AG10803 (cell line): Measurements from ENCODE around the gene ACVR2A.
A peak's percentile ranks its signal among the peaks of the same experiment; 100 is the strongest.

Source experiments
- DNase-seq: peaks from one replicate; pipeline ENCODE4 v3.0.0; 2010; ENCODE audit warnings: low read depth
- H3K4me3 ChIP-seq: 2 replicates; pipeline ENCODE4 v1.5.1; 2011; ENCODE audit warnings: mild to moderate bottlenecking, low read length, control low read depth
- TF ChIP-seq, protein P1 (sequence below): conservative IDR thresholded peaks from 2 replicates; pipeline ENCODE4 v1.5.1; 2011; ENCODE audit warnings: mild to moderate bottlenecking, low read length, control low read depth, inconsistent platforms

Gene ACVR2A

DNA sequence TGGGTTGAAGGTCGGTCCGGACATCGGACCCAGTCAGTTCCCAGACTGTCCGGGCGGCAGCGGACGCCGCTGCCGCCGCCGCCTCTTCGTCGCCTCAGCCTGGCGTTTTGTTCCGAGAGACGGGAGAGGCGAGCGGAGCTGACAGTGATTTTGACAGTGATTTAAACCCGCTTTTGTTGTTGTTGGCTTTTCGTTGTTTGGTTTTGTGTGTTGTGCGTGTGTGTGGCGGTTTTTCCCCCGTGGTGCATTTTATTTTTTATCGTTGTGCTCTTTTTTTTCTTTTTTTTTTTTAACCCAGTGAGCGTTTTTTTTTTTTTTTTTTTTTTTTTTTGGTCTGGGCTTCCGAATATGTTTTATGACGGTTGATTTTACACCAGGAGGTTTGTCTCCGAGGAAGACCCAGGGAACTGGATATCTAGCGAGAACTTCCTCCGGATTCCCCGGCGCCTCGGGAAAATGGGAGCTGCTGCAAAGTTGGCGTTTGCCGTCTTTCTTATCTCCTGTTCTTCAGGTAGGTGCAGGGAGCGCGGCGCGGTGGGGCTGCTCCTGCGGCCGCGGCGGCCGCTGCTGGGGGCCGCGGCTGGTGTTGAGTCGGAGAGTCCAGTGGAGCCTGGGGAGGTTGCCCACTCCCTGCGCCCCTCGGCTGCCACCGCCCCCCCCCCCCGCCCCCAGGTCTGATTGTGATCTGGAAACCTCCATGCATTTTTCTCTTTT is at the start of gene ACVR2A:
Gene ACVR2A, plus strand, starts transcription at position 333 of the 714 bp plus-strand sequence. Its CDS starts 124 bp downstream, at position 457.
- TF ChIP-seq, protein P1, sequence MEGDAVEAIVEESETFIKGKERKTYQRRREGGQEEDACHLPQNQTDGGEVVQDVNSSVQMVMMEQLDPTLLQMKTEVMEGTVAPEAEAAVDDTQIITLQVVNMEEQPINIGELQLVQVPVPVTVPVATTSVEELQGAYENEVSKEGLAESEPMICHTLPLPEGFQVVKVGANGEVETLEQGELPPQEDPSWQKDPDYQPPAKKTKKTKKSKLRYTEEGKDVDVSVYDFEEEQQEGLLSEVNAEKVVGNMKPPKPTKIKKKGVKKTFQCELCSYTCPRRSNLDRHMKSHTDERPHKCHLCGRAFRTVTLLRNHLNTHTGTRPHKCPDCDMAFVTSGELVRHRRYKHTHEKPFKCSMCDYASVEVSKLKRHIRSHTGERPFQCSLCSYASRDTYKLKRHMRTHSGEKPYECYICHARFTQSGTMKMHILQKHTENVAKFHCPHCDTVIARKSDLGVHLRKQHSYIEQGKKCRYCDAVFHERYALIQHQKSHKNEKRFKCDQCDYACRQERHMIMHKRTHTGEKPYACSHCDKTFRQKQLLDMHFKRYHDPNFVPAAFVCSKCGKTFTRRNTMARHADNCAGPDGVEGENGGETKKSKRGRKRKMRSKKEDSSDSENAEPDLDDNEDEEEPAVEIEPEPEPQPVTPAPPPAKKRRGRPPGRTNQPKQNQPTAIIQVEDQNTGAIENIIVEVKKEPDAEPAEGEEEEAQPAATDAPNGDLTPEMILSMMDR, result no peak
- H3K4me3 ChIP-seq, result peak within 1 kb of the TSS; percentile 85
- peak; percentile 10 for DNase-seq

DNA sequence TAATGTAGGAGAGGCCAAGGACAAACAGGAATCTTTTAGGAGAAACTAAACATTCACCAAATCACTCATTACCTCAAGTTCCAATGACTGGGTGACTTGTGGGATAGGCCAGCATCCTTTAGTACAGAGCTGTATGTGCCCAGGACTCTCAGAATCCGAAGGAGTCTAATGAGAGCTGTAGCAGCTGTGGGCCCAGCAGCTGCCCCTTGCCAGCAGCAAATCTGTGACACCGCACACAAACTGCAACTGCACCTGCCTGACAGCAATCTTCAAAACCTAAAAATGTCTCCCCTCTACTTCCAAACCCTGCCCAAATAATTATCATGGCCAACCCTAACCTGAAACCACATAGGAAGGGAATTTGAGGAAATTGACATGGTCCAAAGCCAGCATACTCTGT is 44.5 kb upstream of the ACVR2A start:
- no peak overlapping the region for H3K4me3 ChIP-seq
- no peak for DNase-seq
- TF ChIP-seq, protein P1, result no peak

DNA sequence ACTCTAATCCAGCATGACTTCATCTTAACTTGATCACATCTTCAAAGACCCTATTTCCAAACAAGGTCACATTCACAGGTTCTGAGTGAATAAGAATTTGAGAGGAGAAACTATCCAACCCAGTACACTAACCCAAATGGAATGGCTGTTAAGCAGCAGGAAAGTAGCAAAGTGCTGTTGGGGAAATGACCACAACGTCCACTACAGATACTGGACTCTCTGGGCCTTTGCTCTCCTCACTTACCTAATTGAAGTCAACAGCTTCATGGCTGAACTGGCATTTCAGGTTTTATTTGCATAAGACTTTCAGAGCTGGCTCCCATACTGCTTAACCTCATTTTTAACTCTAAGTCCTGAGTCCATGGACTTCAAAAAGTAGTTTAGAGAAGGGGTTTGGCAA is 38.0 kb upstream of the ACVR2A start:
- no peak overlapping the region for H3K4me3 ChIP-seq
- TF ChIP-seq, protein P1, result no peak
- DNase-seq, result no peak

DNA sequence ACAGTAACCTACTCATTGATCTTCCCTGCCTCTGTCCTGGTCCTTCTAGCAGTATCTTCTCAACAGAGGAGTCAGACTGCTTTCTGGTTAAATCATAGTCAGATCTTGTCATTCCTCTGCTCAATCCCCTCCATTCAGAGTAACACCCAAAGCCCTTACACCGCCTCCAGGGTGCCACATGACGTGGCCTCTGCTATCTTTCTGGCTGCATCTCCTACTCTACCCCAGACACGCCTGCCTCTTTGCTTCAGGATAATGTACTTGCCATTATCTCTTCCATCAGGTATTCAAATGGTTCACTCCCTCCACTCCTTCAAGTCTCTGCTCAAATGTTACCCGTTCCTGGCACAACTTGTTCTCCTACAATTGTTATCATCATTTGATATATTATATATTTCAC is 36.3 kb upstream of the ACVR2A start:
- no peak overlapping the region for H3K4me3 ChIP-seq
- TF ChIP-seq, protein P1, result no peak
- DNase-seq, result no peak

DNA sequence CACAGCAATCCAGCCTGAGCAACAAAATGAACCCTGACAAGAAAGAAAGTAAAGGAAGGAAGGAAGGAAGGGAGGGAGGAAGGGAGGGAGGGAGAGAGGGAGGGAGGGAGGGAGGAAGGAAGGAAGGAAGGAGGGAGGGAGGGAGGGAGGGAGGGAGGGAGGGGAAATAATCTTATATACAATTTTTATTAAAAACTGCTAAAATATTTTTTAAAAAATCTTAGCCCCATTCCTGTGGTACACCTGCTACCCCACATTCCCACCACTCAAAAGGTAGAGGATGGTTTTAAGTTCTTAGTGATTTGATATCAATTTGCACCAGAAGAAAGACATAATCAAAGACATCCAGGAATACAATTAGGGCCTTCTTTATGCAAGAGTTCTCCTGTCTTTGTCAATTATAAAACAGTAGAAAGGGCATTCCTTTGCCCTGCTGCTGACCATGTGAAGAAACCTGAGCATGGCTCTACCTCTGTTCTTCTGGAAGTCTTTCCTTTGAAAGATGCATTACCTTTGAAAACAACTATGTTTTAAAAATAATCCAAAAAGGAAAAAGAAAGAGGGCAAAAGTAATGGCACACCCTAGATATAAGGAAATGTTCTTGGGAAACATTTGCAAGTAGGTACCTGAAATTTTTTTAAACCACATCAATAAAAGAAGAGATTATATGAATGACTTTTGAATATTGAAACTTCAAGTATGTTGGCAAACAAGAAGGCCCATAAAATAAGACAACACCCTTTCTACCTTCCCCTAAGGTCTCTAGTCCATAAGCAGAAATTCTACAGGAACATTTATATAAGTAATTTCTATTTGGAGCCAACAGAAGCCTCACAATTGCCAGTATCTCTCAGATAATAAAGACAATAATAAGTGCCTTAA is 33.7 kb upstream of the ACVR2A start:
- no peak overlapping the region for H3K4me3 ChIP-seq
- TF ChIP-seq, protein P1, result no peak
- no peak for DNase-seq

DNA sequence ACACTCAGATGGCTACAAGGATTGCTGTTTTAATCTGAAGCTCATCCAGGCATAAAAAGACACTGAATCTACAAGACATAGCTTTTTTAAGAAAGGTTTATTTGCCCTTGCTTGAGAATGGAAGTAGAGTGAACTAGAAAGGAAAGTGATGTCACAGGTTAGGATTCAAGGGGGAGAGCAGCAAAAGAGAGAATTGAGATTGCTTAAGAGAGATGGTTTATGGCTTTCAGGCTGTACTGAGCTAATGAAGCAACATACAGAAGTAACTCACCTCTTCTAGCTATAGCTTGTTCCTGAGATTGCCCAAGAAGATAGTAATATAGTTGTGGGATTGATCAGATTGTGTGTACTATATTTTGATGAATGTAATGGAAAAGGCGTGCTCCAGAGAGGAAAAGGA is 26.1 kb upstream of the ACVR2A start:
- TF ChIP-seq, protein P1, result no peak

More for the DNA sequence above, 26.1 kb upstream of the ACVR2A start:
- no peak overlapping the region for H3K4me3 ChIP-seq
- DNase-seq, result no peak
